HL-60 (cell line): ENCODE results near the gene NKX2-3.

Experiments used
- DNase-seq, 2 experiments: peaks; one replicate each; pipeline ENCODE4 v3.0.0-alpha.2; 2010 to 2020; ENCODE audit warnings: low read depth in 1 of 2, low spot score in 1 of 2
- H3K27ac ChIP-seq: fragments of 250-450 bp; sonication (Bioruptor Pico); replicated peaks from 2 replicates; pipeline ENCODE4 v1.5.1; 2020; ENCODE audit warnings: mild to moderate bottlenecking, moderate library complexity
- H3K27me3 ChIP-seq: fragments of 250-450 bp; sonication (Bioruptor Pico); 2 replicates; pipeline ENCODE4 v1.5.1; 2021; ENCODE audit warnings: mild to moderate bottlenecking, moderate library complexity; ENCODE audit not compliant: insufficient read depth, poor library complexity, severe bottlenecking
- H3K4me3 ChIP-seq: replicated peaks from 2 replicates; pipeline ENCODE4 v1.5.1; 2011; ENCODE audit warnings: mild to moderate bottlenecking, control low read depth, low read length; ENCODE audit not compliant: insufficient read depth
- GABPA ChIP-seq: IDR thresholded peaks from 2 replicates; pipeline ENCODE4 v1.6.1; 2012; ENCODE audit warnings: low read depth
- POLR2AphosphoS5 ChIP-seq: IDR thresholded peaks from 2 replicates; pipeline ENCODE4 v1.6.1; 2012; ENCODE audit warnings: low read depth
- SPI1 ChIP-seq: IDR thresholded peaks from 2 replicates; pipeline ENCODE4 v1.6.1; 2012; ENCODE audit warnings: low read depth, mild to moderate bottlenecking, borderline replicate concordance
- TF ChIP-seq, protein P1 (sequence below): IDR thresholded peaks from one replicate; pipeline ENCODE4 v1.5.1; 2011; ENCODE audit warnings: low read length, control low read depth, inconsistent platforms; ENCODE audit not compliant: insufficient read depth
- TF ChIP-seq, protein P2 (sequence below): IDR thresholded peaks from 2 replicates; pipeline ENCODE4 v1.6.1; 2012; ENCODE audit warnings: low read depth; ENCODE audit not compliant: insufficient replicate concordance

Gene NKX2-3

DNA sequence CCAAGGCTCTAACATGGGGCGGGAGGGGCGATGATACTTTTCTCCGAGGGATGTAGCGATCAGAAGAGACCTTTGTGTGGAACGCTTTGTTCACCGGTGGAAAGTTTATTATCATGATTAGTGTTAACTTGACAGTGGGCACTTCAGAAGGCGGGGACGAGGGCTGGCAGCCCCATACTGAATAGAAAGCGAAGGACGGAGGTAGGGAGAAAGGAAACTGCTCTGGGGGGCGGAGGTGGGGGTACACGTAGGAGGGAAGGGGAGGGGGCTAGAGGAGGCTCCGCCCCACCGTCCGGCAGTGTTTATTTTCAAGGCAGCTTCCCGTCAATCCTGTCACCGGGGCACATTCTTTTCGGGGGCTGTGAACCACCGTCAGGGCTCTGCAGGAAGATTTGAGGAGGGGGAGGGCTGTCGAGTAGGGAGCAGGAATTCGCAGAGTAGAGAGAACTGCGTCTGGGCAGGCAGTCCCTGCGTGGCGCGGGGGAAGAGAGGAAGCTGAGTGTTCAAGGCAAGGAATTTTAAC is 9.4 kb upstream of the NKX2-3 start:
- no peak overlapping the region for H3K4me3 ChIP-seq
- H3K27me3 ChIP-seq, result peaks cover 22% of the 10 kb centered on the region
- no peak overlapping the region for H3K27ac ChIP-seq
- no peak for DNase-seq
- TF ChIP-seq, protein P1, sequence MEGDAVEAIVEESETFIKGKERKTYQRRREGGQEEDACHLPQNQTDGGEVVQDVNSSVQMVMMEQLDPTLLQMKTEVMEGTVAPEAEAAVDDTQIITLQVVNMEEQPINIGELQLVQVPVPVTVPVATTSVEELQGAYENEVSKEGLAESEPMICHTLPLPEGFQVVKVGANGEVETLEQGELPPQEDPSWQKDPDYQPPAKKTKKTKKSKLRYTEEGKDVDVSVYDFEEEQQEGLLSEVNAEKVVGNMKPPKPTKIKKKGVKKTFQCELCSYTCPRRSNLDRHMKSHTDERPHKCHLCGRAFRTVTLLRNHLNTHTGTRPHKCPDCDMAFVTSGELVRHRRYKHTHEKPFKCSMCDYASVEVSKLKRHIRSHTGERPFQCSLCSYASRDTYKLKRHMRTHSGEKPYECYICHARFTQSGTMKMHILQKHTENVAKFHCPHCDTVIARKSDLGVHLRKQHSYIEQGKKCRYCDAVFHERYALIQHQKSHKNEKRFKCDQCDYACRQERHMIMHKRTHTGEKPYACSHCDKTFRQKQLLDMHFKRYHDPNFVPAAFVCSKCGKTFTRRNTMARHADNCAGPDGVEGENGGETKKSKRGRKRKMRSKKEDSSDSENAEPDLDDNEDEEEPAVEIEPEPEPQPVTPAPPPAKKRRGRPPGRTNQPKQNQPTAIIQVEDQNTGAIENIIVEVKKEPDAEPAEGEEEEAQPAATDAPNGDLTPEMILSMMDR, result no peak
- no peak for TF ChIP-seq POLR2AphosphoS5
- TF ChIP-seq GABPA, result no peak
- TF ChIP-seq, protein P2, sequence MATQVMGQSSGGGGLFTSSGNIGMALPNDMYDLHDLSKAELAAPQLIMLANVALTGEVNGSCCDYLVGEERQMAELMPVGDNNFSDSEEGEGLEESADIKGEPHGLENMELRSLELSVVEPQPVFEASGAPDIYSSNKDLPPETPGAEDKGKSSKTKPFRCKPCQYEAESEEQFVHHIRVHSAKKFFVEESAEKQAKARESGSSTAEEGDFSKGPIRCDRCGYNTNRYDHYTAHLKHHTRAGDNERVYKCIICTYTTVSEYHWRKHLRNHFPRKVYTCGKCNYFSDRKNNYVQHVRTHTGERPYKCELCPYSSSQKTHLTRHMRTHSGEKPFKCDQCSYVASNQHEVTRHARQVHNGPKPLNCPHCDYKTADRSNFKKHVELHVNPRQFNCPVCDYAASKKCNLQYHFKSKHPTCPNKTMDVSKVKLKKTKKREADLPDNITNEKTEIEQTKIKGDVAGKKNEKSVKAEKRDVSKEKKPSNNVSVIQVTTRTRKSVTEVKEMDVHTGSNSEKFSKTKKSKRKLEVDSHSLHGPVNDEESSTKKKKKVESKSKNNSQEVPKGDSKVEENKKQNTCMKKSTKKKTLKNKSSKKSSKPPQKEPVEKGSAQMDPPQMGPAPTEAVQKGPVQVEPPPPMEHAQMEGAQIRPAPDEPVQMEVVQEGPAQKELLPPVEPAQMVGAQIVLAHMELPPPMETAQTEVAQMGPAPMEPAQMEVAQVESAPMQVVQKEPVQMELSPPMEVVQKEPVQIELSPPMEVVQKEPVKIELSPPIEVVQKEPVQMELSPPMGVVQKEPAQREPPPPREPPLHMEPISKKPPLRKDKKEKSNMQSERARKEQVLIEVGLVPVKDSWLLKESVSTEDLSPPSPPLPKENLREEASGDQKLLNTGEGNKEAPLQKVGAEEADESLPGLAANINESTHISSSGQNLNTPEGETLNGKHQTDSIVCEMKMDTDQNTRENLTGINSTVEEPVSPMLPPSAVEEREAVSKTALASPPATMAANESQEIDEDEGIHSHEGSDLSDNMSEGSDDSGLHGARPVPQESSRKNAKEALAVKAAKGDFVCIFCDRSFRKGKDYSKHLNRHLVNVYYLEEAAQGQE, result no peak
- TF ChIP-seq SPI1, result no peak

GRCh38 chr10:99524050-99524666 is 8.6 kb upstream of the NKX2-3 start:
- no peak for DNase-seq
- peaks cover 31% of the 10 kb centered on the region for H3K27me3 ChIP-seq
- no peak overlapping the region for H3K27ac ChIP-seq
- TF ChIP-seq SPI1, result no peak
- TF ChIP-seq, protein P2, result no peak
- no peak for TF ChIP-seq POLR2AphosphoS5
- TF ChIP-seq GABPA, result no peak
- TF ChIP-seq, protein P1, result no peak
- H3K4me3 ChIP-seq, result no peak overlapping the region

GRCh38 chr10:99524736-99525380 is 7.9 kb upstream of the NKX2-3 start:
- TF ChIP-seq POLR2AphosphoS5 (no peak), GABPA (no peak), SPI1 (no peak)
- TF ChIP-seq, protein P1, result no peak
- TF ChIP-seq, protein P2, result no peak
- H3K4me3 ChIP-seq, result no peak overlapping the region
- H3K27me3 ChIP-seq, result peaks cover 33% of the 10 kb centered on the region
- DNase-seq, result no peak
- no peak overlapping the region for H3K27ac ChIP-seq
